Eye (tissue), 1 donor: Measurements from ENCODE around the gene TMEM233.
A peak's percentile ranks its signal among the peaks of the same experiment; 100 is the strongest.
"Not testable (repeated sequence)": the region's sequence is repeated elsewhere in the genome, so short reads cannot be mapped to it uniquely, and the experiment has no call there.

Source experiments
- DNase-seq: peaks from one replicate; pipeline ENCODE4 v3.0.0-alpha.2; 2015

TMEM233 gene

DNA sequence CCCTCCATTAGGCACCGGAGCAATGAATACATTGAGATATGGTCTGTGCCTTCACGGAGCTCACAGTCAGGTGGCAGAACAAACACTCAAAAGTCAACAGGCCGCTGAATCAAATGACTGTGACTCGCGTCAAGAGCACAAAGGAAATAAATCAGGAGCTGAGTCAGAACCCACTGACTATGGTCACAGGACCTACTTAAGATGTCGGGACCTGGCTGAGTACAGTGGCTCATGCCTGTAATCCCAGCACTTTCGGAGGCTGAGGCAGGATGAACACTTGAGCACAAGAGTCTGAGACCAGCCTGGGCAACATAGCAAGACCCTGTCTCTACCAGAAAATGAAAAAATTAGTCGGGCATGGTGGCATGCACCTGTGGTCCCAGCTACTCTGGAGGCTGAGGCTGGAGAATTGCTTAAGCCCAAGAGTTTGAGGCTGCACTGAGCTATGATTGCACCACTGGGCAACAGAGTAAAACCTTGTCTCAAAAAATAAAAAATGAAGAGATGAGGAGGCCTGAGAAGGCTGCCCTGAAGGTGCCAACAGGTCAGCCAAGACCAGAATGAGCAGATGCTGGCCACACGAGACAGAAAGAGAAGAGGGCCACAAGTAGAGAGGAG is 19.9 kb downstream of the TMEM233 start:
- no peak for DNase-seq

- DNase-seq = no peak
These were observed 21.1 kb downstream of the TMEM233 start for GRCh38 chr12:119614705-119615104.

GRCh38 chr12:119615518-119616475 is 22.2 kb downstream of the TMEM233 start:
- no peak for DNase-seq

- DNase-seq = not testable (repeated sequence)
These were observed 24.8 kb downstream of the TMEM233 start for GRCh38 chr12:119618328-119618896.

DNA sequence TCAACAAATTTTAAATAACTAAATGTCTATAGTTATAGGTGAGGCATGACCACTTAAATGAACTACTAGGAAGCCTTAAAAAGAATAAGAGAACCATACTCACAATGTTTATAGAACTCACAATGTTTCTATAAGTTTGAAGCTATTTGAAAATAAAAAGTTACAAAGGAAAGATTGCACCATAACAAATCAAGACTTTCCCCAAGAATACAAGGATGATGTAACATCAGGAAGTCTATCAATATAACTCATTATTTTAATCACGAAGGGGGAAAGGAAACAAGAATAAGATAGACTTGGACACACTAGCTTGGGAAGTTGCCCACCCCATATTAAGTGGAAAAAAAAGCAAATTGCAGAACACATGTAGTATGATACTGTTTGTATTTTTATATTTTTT is 26.9 kb downstream of the TMEM233 start:
- no peak for DNase-seq

- DNase-seq = no peak
These were observed 28.3 kb downstream of the TMEM233 start for GRCh38 chr12:119621878-119622277.

DNA sequence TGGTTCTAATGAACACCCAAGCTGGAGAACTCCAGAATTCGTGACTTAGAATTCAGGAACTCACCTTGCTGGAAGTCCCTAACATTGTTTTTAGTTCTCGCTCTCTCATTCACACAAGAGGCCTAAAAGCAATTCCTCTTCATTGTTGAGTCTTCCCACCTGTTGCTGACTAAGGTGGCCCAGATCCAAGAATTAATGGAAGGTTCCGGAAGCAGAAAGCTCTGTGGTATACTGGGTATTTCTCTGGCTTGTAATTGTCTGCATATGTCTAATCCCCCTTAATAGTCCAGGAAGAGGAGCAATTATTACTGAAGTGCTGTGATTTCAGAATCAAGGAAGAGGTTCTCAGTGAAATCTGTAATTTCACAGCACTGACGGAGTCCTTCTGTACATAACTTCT is 31.4 kb downstream of the TMEM233 start:
- no peak for DNase-seq

- DNase-seq = no peak
These were observed 33.6 kb downstream of the TMEM233 start for GRCh38 chr12:119627019-119627643.

DNA sequence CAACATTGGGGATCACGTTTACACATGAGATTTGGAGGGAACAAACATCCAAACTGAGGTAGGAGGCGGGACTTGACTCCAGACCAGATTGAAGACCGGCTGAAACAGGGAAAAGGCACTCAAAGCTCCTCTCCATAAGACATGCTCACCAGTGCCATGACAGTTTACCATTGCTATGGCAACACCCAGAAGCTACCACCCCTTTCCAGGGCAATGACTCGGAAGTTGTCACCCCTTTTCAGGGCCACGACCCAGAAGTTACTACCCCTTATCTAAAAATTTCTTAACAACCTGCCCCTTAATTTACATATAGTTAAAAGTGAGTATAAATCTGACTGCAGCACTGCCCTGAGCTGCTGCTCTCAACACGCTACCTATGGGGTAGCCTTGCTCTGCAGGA is 34.1 kb downstream of the TMEM233 start:
- no peak for DNase-seq

DNA sequence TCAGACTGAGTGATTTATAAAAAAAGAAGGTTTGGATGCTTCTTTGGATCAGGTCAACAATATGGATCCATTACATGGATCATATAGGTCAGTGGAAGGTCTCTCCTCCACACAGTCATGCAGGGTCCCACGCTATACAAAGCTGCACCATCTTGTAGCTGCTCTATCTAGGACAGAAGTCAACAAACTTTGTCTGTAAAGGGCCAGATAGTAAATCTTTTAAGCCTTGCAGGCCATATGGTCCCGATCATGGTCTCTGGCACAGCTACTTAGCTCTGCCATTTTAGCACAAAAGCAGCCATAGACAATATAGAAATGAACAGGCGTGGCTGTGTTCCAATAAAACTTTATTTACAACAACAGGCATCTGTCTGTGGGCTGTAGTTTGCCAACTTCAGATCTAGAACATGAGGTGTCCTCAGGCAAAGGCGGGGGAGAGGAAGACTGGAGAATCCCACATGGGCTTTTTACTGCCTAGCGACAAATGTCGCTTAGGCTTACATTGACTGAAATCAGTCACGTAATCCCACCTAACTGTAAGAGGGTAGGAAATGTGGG is 36.7 kb downstream of the TMEM233 start:
- no peak for DNase-seq

DNA sequence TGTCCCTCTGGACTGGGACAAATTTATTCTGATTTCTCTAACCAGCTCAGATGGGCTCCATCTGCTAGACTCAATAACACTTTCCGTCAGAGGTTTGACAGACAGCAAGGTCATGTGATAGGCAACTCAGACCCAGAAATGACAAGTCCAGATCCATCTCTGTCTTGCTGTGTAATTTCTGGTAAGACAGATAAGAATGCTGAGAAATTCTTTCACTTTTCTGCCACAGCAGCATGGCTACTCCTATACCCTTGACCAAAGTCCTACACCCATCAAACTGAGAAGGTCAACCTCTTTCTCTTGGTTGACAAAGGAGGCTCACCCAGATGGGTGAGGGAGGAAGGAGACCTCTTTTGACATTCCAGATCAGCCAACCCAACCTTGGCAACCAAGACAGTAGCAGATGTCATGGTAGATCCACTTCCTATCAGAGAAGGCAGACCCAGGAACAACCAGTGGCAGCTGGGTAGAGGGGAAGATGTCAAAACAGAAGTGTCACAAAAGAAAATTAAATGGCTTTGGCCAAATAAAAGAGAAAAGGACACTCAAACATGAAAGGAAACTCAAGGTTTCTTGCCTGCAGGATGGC is 37.5 kb downstream of the TMEM233 start:
- no peak for DNase-seq

DNA sequence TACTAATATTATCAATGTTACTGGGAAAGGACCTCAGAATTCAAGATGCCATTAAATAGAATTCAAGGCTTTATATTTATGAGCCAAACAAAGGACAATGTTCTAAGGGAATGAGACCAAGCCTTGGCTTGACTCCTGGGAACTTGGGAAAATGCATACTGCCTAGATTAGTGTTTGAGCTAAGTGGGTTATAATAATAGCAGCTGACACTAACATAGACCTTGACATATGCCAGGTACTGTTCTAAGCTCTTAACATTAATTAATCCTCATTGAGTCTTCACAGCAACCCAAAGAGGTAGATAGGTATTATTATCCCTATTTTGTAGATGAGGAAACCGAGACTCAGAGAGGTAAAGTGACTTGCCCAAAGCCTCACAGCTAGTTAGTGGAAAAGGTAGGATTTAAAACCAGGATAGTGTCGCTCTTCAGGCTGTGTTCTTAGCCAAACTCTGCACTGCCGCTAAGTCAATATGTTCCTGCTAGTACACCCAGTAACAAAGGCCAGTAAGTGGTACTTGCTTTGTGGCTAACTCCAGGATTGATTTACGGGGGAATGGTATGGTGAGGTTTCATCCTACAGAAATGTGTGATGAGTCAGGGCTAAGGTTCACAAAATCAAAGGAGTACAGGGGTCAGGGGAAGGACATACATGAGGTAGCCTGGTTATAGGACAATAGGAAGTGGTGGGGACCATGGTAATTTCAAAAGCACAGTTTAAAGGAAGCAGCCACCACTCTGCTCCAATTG is 38.5 kb downstream of the TMEM233 start:
- DNase-seq = no peak

GRCh38 chr12:119634743-119635142 is 41.2 kb downstream of the TMEM233 start:
- peak; percentile 2 for DNase-seq

- DNase-seq = no peak
These were observed 49.4 kb downstream of the TMEM233 start for GRCh38 chr12:119642986-119643385.

- DNase-seq = no peak
These were observed 51.4 kb downstream of the TMEM233 start for GRCh38 chr12:119644930-119645329.

DNA sequence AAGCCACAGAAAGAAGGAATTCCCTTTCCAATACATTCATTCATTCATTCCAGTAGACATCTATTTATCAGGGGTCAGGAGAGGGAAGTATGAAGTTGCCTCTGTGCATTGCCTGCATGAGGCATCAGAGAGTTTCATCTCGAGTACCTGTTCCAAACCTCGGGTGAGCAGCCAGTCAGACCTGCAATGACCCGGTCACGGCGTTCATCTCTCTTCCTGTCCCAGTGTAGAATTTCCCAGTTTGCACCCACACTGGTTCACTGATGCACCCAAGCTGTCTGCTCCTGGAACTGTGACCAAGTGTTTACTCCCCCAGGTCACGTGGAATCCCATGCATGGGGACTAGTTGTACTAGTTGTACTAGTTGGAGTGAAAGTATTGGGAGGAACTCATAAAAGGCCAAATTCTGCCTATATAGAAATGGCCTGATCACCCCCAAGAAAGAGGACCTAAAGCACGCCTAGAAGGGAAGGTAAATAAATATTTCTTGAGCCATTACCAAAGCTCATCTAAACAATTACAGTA is 52.0 kb downstream of the TMEM233 start:
- no peak for DNase-seq

GRCh38 chr12:119649202-119649808 is 55.7 kb downstream of the TMEM233 start:
- DNase-seq = peak; percentile 20

- no peak for DNase-seq
These were observed 59.1 kb downstream of the TMEM233 start for GRCh38 chr12:119652665-119653064.

GRCh38 chr12:119657001-119657400 is 63.4 kb downstream of the TMEM233 start:
- not testable (repeated sequence) for DNase-seq

DNA sequence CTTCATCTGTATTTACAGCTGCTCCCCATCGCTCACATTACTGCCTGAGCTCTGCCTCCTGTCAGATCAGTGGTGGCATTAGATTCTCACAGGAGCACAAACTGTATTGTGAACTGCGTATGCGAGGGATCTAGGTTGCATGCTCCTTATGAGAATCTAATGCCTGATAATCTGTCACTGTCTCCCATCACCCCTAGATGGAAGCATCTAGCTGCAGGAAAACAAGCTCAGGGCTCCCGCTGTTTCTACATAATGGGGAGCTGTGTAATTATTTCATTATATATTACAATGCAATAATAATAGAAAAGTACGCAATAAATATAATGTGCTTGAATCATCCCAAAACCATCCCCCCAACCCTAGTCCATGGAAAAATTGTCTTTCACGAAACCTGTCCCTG is 64.6 kb downstream of the TMEM233 start:
- not testable (repeated sequence) for DNase-seq

GRCh38 chr12:119659289-119659897 is 65.8 kb downstream of the TMEM233 start:
- DNase-seq = peak; percentile 80
